Measurements from ENCODE around the gene CR1L. TPM values are rescaled to one million over a fixed set of nuclear protein-coding genes. Genes with fewer than 3 reads are reported as not detected.
"Not testable (repeated sequence)": the region's sequence is repeated elsewhere in the genome, so short reads cannot be mapped to it uniquely, and the experiment has no call there.

The CR1L gene
- total and polyA plus RNA-seq, 2 donors (not counting 3 experiments of a cell fraction or from before 2014, with no cell fraction given), result not detected

- H4K20me1 ChIP-seq (replicated peaks; ENCODE audit: control insufficient read depth, extremely low read depth, insufficient read depth, low read length); H3K36me3 ChIP-seq (ENCODE audit: control insufficient read depth in 2 of 2, extremely low read depth in 1 of 2, insufficient read depth in 2 of 2, low read length in 2 of 2); H3K9me3 ChIP-seq (replicated peaks; ENCODE audit: control insufficient read depth, insufficient read depth, low read length); POLR2A ChIA-PET; H3K27ac ChIP-seq (ENCODE audit: insufficient read depth, low read depth, low read length); dilution Hi-C loops (cut with MboI; ENCODE audit: extremely low pct_ligation_motif_present, low sequenced_read_pairs); intact Hi-C loops (cut with micrococcal nuclease); H3K4me1 ChIP-seq (ENCODE audit: control insufficient read depth, extremely low read depth, insufficient read depth, low read length); H3K4me3 ChIP-seq (replicated peaks in 1 of 3; ENCODE audit: insufficient read depth in 1 of 3, low read depth in 1 of 3, low read length in 3 of 3); DNase-seq (ENCODE audit: low read depth, low spot score); H2AFZ ChIP-seq (ENCODE audit: low read depth, low read length); CTCF ChIA-PET; FAIRE-seq; H3K9me1 ChIP-seq (replicated peaks; ENCODE audit: control insufficient read depth, extremely low read depth, insufficient read depth, low read length); BruUV-seq (replicated peaks); H3K4me2 ChIP-seq (ENCODE audit: insufficient read depth, low read length); H3K9ac ChIP-seq (replicated peaks; ENCODE audit: extremely low read depth, insufficient read depth, low read length); H3K79me2 ChIP-seq (ENCODE audit: control insufficient read depth, insufficient read depth, low read length): not testable (repeated sequence)
- H3K27me3 ChIP-seq (ENCODE audit: control insufficient read depth in 2 of 2, insufficient read depth in 2 of 2, low read length in 2 of 2), result peaks cover 6 to 18% of the 10 kb centered on the region in 2 experiments
Measured at GRCh38 chr1:207638487-207639145, 6.3 kb upstream of the CR1L start.

GRCh38 chr1:207639362-207639761 lies 5.6 kb upstream of the CR1L start:
- POLR2A ChIA-PET; H3K79me2 ChIP-seq (ENCODE audit: control insufficient read depth, insufficient read depth, low read length); H3K27ac ChIP-seq (ENCODE audit: insufficient read depth, low read depth, low read length); H2AFZ ChIP-seq (ENCODE audit: low read depth, low read length); H3K4me1 ChIP-seq (ENCODE audit: control insufficient read depth, extremely low read depth, insufficient read depth, low read length); H3K9me3 ChIP-seq (replicated peaks; ENCODE audit: control insufficient read depth, insufficient read depth, low read length); FAIRE-seq; H3K9ac ChIP-seq (replicated peaks; ENCODE audit: extremely low read depth, insufficient read depth, low read length); intact Hi-C loops (cut with micrococcal nuclease); H3K9me1 ChIP-seq (replicated peaks; ENCODE audit: control insufficient read depth, extremely low read depth, insufficient read depth, low read length); H4K20me1 ChIP-seq (replicated peaks; ENCODE audit: control insufficient read depth, extremely low read depth, insufficient read depth, low read length); dilution Hi-C loops (cut with MboI; ENCODE audit: extremely low pct_ligation_motif_present, low sequenced_read_pairs); CTCF ChIA-PET; H3K4me2 ChIP-seq (ENCODE audit: insufficient read depth, low read length); DNase-seq (ENCODE audit: low read depth, low spot score); H3K36me3 ChIP-seq (ENCODE audit: control insufficient read depth in 2 of 2, extremely low read depth in 1 of 2, insufficient read depth in 2 of 2, low read length in 2 of 2); BruUV-seq (replicated peaks); H3K4me3 ChIP-seq (replicated peaks in 1 of 3; ENCODE audit: insufficient read depth in 1 of 3, low read depth in 1 of 3, low read length in 3 of 3): not testable (repeated sequence)
- H3K27me3 ChIP-seq (ENCODE audit: control insufficient read depth in 2 of 2, insufficient read depth in 2 of 2, low read length in 2 of 2), result peaks cover 9 to 22% of the 10 kb centered on the region in 2 experiments

Data from endothelial cell of umbilical vein (primary cell).